HEK293 (cell line): ENCODE results near the gene GJD4.

Source experiments
- CTCF ChIA-PET: fragments of 350-600 bp; formaldehyde crosslinking; extraction: SDS; loops from one replicate; lab custom pipeline; 2021; ENCODE audit warnings: antibody characterized with exemption; lab: Yijun Ruan, JAX
- POLR2A ChIA-PET: fragments of 300-600 bp; formaldehyde crosslinking; extraction: SDS; loops from one replicate; lab custom pipeline; 2020; ENCODE audit warnings: antibody characterized with exemption, inconsistent platforms; lab: Yijun Ruan, JAX
- H3K27ac ChIP-seq: fragments of 200-500 bp; sonication (Bioruptor generic); 2 replicates; pipeline ENCODE4 v1.5.1; 2014; ENCODE audit warnings: low read depth, low read length, control low read depth, inconsistent platforms; ENCODE audit errors: extremely low read depth
- H3K36me3 ChIP-seq, 2 experiments: fragments of 200-500 bp in 1 of 2; sonication (Bioruptor generic) in 1 of 2; 1 replicate in 1 of 2; 2 replicates in 1 of 2; pipeline ENCODE4 v1.5.1; 2014 to 2017; ENCODE audit warnings: inconsistent platforms in 2 of 2, low read length in 2 of 2; ENCODE audit not compliant: control insufficient read depth in 2 of 2, insufficient read depth in 1 of 2
- H3K4me1 ChIP-seq: fragments of 200-500 bp; sonication (Bioruptor generic); 2 replicates; pipeline ENCODE4 v1.5.1; 2014; ENCODE audit warnings: mild to moderate bottlenecking, low read length, inconsistent platforms; ENCODE audit not compliant: control insufficient read depth, insufficient read depth
- H3K4me3 ChIP-seq: 2 replicates; pipeline ENCODE4 v1.5.1; 2011; ENCODE audit warnings: low read depth, mild to moderate bottlenecking, control low read depth, low read length, moderate library complexity
- H3K9me3 ChIP-seq: fragments of 200-500 bp; sonication (Bioruptor generic); 2 replicates; pipeline ENCODE4 v1.5.1; 2014; ENCODE audit warnings: low read depth, low read length, inconsistent platforms; ENCODE audit not compliant: control insufficient read depth, insufficient read depth
- KLF17 ChIP-seq: fragments of 450-650 bp; formaldehyde crosslinking; IDR thresholded peaks from 2 replicates; pipeline ENCODE4 v1.5.1; 2016; ENCODE audit warnings: missing biosample characterization, missing genetic modification characterization
- PRDM6 ChIP-seq: fragments of 450-650 bp; formaldehyde crosslinking; IDR thresholded peaks from 2 replicates; pipeline ENCODE4 v1.5.1; 2017; ENCODE audit warnings: missing biosample characterization, missing genetic modification characterization
- SETDB1 ChIP-seq: IDR thresholded peaks from one replicate; pipeline ENCODE4 v1.6.1; 2017; ENCODE audit warnings: mild to moderate bottlenecking, low read length, moderate library complexity, mixed read lengths; ENCODE audit not compliant: insufficient read length
- WT1 ChIP-seq: fragments of 450-650 bp; formaldehyde crosslinking; IDR thresholded peaks from 2 replicates; pipeline ENCODE4 v1.5.1; 2016; ENCODE audit warnings: missing biosample characterization, missing genetic modification characterization
- ZNF10 ChIP-seq: fragments of 450-650 bp; formaldehyde crosslinking; IDR thresholded peaks from 2 replicates; pipeline ENCODE4 v1.5.1; 2017; ENCODE audit warnings: missing biosample characterization, missing genetic modification characterization
- ZNF121 ChIP-seq: fragments of 450-650 bp; formaldehyde crosslinking; IDR thresholded peaks from 2 replicates; pipeline ENCODE4 v1.5.1; 2016; ENCODE audit warnings: missing biosample characterization, missing genetic modification characterization
- ZNF16 ChIP-seq: fragments of 450-650 bp; formaldehyde crosslinking; IDR thresholded peaks from 2 replicates; pipeline ENCODE4 v1.5.1; 2016; ENCODE audit warnings: low read depth, missing biosample characterization, missing genetic modification characterization
- ZNF391 ChIP-seq: fragments of 450-650 bp; formaldehyde crosslinking; IDR thresholded peaks from 2 replicates; pipeline ENCODE4 v1.5.1; 2016; ENCODE audit warnings: low read depth, missing biosample characterization, missing genetic modification characterization, borderline replicate concordance
- ZNF521 ChIP-seq: fragments of 450-650 bp; formaldehyde crosslinking; IDR thresholded peaks from 2 replicates; pipeline ENCODE4 v1.5.1; 2017; ENCODE audit warnings: missing biosample characterization, mild to moderate bottlenecking, missing genetic modification characterization
- ZNF530 ChIP-seq: fragments of 450-650 bp; formaldehyde crosslinking; IDR thresholded peaks from 2 replicates; pipeline ENCODE4 v1.5.1; 2016; ENCODE audit warnings: low read depth, missing biosample characterization, missing genetic modification characterization
- ZNF600 ChIP-seq: fragments of 450-650 bp; formaldehyde crosslinking; IDR thresholded peaks from 2 replicates; pipeline ENCODE4 v1.5.1; 2016; ENCODE audit warnings: missing biosample characterization, missing genetic modification characterization
- ZNF658 ChIP-seq: fragments of 450-650 bp; formaldehyde crosslinking; IDR thresholded peaks from 2 replicates; pipeline ENCODE4; 2016; ENCODE audit warnings: missing biosample characterization, missing genetic modification characterization
- ZNF670 ChIP-seq: fragments of 450-650 bp; formaldehyde crosslinking; IDR thresholded peaks from 2 replicates; pipeline ENCODE4 v1.5.1; 2016; ENCODE audit warnings: missing biosample characterization, missing genetic modification characterization, low read depth
- TF ChIP-seq, protein P1 (sequence below): fragments of 450-650 bp; formaldehyde crosslinking; IDR thresholded peaks from 2 replicates; pipeline ENCODE4 v1.5.1; 2016; ENCODE audit warnings: missing biosample characterization, missing genetic modification characterization, borderline replicate concordance
- TF ChIP-seq, protein P2 (sequence below): fragments of 450-650 bp; formaldehyde crosslinking; IDR thresholded peaks from 2 replicates; pipeline ENCODE4 v1.5.1; 2016; ENCODE audit warnings: missing biosample characterization, missing genetic modification characterization
- TF ChIP-seq, protein P3 (sequence below): fragments of 450-650 bp; IDR thresholded peaks from 2 replicates; pipeline ENCODE4 v1.5.1; 2018; ENCODE audit warnings: missing biosample characterization, mild to moderate bottlenecking, missing genetic modification characterization

The GJD4 gene

DNA sequence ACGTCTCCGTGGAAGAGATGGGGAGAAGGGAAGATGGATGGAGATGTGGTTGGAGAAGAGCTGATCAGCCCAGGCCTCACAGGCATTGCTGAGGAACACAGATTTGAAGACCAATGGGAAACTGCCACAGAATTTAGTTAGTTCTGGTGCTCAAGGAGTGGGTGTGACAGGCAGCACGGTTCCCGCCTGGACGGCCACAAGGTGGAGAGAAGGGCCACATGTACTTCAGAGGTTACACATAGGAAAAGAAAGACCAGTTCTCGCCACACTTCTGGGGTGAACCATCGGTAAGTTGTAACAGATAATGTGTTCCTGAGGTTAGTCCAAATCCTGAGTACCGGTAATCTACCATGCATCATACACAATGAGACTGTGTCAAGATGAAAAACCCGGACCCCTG is 29.5 kb upstream of the GJD4 start (continued):
- TF ChIP-seq, protein P1, sequence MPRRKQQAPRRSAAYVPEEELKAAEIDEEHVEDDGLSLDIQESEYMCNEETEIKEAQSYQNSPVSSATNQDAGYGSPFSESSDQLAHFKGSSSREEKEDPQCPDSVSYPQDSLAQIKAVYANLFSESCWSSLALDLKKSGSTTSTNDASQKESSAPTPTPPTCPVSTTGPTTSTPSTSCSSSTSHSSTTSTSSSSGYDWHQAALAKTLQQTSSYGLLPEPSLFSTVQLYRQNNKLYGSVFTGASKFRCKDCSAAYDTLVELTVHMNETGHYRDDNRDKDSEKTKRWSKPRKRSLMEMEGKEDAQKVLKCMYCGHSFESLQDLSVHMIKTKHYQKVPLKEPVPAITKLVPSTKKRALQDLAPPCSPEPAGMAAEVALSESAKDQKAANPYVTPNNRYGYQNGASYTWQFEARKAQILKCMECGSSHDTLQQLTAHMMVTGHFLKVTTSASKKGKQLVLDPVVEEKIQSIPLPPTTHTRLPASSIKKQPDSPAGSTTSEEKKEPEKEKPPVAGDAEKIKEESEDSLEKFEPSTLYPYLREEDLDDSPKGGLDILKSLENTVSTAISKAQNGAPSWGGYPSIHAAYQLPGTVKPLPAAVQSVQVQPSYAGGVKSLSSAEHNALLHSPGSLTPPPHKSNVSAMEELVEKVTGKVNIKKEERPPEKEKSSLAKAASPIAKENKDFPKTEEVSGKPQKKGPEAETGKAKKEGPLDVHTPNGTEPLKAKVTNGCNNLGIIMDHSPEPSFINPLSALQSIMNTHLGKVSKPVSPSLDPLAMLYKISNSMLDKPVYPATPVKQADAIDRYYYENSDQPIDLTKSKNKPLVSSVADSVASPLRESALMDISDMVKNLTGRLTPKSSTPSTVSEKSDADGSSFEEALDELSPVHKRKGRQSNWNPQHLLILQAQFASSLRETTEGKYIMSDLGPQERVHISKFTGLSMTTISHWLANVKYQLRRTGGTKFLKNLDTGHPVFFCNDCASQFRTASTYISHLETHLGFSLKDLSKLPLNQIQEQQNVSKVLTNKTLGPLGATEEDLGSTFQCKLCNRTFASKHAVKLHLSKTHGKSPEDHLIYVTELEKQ (tag by site-specific recombination), result no peak
- TF ChIP-seq ZNF121, result no peak
- TF ChIP-seq, protein P2, sequence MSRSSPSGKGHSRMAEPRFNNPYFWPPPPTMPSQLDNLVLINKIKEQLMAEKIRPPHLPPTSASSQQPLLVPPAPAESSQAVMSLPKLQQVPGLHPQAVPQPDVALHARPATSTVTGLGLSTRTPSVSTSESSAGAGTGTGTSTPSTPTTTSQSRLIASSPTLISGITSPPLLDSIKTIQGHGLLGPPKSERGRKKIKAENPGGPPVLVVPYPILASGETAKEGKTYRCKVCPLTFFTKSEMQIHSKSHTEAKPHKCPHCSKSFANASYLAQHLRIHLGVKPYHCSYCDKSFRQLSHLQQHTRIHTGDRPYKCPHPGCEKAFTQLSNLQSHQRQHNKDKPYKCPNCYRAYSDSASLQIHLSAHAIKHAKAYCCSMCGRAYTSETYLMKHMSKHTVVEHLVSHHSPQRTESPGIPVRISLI (tag by site-specific recombination), result no peak
- no peak for TF ChIP-seq ZNF16 (tag by site-specific recombination)
- no peak for TF ChIP-seq ZNF658 (tag by site-specific recombination)
- no peak for TF ChIP-seq ZNF670 (tag by site-specific recombination)
- no peak for TF ChIP-seq PRDM6 (tag by site-specific recombination)
- no peak for TF ChIP-seq ZNF521
- TF ChIP-seq SETDB1, result no peak
- no peak for TF ChIP-seq WT1 (tag by site-specific recombination)

DNA sequence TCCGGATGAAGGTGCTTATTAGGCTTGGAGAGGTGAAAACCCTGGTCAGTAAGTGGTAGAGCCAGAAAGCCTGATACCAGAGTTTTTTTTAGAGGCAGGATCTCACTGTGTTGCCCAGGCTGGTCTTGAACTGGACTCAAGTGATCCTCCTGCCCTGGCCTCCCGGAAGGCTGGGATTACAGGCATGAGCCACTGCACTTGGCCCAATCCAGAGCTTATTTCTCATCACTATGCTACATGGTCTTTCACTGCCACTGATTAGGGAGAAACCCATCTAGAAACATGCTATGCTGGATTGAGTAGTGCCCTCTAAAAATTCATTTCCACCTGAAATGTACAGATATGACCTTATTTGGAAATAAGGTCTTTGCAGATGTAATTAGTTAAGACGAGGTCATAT is 28.4 kb upstream of the GJD4 start:
- ChIA-PET POLR2A (interaction anchor here (0.5 kb wide), 1 partner anchor 449 kb away, joined by 3 read pairs; no protein-coding TSS in a partner anchor), CTCF (no interaction called here)
- TF ChIP-seq ZNF16 (tag by site-specific recombination) (no peak), ZNF658 (tag by site-specific recombination) (no peak), ZNF10 (tag by site-specific recombination) (peak; percentile 58; the same call in 1 of the 2 replicates), ZNF391 (tag by site-specific recombination) (no peak), KLF17 (tag by site-specific recombination) (no peak), ZNF530 (tag by site-specific recombination) (no peak), ZNF600 (tag by site-specific recombination) (no peak)
- TF ChIP-seq, protein P3, sequence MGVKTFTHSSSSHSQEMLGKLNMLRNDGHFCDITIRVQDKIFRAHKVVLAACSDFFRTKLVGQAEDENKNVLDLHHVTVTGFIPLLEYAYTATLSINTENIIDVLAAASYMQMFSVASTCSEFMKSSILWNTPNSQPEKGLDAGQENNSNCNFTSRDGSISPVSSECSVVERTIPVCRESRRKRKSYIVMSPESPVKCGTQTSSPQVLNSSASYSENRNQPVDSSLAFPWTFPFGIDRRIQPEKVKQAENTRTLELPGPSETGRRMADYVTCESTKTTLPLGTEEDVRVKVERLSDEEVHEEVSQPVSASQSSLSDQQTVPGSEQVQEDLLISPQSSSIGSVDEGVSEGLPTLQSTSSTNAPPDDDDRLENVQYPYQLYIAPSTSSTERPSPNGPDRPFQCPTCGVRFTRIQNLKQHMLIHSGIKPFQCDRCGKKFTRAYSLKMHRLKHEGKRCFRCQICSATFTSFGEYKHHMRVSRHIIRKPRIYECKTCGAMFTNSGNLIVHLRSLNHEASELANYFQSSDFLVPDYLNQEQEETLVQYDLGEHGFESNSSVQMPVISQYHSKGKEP, result no peak
- Histone ChIP-seq H3K27ac (no peak overlapping the region), H3K4me3 (no peak overlapping the region), H3K36me3 (no peaks in the 10 kb centered on the region), H3K4me1 (no peaks in the 10 kb centered on the region), H3K9me3 (no peaks in the 10 kb centered on the region)
